ENCODE data around the gene CRIM1.

CRIM1 gene

GRCh38 chr2:36421379-36421778 is 65.8 kb downstream of the CRIM1 start:
- no peaks in the 10 kb centered on the region for H3K27me3 ChIP-seq (ENCODE audit: control insufficient read depth, insufficient read depth, low read length)
- no peak overlapping the region for H3K9ac ChIP-seq (ENCODE audit: low read length)
- peaks cover 10% of the 10 kb centered on the region for H3K4me1 ChIP-seq (ENCODE audit: control insufficient read depth, insufficient read depth, low read length)
- no peaks in the 10 kb centered on the region for H3K9me3 ChIP-seq (ENCODE audit: control insufficient read depth, low read length)
- H3K36me3 ChIP-seq (ENCODE audit: control insufficient read depth, insufficient read depth, low read length), result no peaks in the 10 kb centered on the region
- H3K4me3 ChIP-seq (ENCODE audit: low read length), result no peak overlapping the region

GRCh38 chr2:36423172-36423571 is 67.6 kb downstream of the CRIM1 start:
- H3K9me3 ChIP-seq (ENCODE audit: control insufficient read depth, low read length), result no peaks in the 10 kb centered on the region
- H3K27me3 ChIP-seq (ENCODE audit: control insufficient read depth, insufficient read depth, low read length), result no peaks in the 10 kb centered on the region
- H3K9ac ChIP-seq (ENCODE audit: low read length), result no peak overlapping the region
- no peaks in the 10 kb centered on the region for H3K4me1 ChIP-seq (ENCODE audit: control insufficient read depth, insufficient read depth, low read length)
- H3K4me3 ChIP-seq (ENCODE audit: low read length), result no peak overlapping the region
- H3K36me3 ChIP-seq (ENCODE audit: control insufficient read depth, insufficient read depth, low read length), result no peaks in the 10 kb centered on the region

DNA sequence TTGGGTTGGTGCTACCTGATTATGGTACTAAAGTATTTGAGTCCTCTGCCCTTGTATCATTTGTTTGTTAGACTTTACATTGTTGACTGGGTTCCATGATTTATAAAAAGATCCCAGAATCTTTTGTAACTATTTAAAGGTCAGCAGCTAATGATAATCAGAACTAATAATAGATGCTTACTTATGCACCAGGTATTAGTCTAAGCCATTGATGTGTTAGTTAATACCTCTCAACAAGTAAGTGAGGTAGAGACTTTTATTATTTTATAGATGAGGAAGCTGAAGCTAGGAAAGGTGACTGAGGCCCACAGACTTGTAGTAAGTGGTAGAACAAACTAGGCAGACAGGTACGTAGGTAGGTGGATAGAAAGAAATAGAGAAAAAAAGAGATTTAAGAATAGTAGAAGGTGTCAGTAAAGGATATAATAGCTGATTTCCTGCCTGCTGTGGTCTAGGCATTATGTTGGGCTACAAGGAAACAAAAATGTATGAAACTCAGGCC is 68.1 kb downstream of the CRIM1 start:
- Histone ChIP-seq H3K36me3 (ENCODE audit: control insufficient read depth, insufficient read depth, low read length) (no peaks in the 10 kb centered on the region), H3K4me1 (ENCODE audit: control insufficient read depth, insufficient read depth, low read length) (no peaks in the 10 kb centered on the region), H3K27me3 (ENCODE audit: control insufficient read depth, insufficient read depth, low read length) (no peaks in the 10 kb centered on the region), H3K9ac (ENCODE audit: low read length) (no peak overlapping the region), H3K4me3 (ENCODE audit: low read length) (no peak overlapping the region), H3K9me3 (ENCODE audit: control insufficient read depth, low read length) (no peaks in the 10 kb centered on the region)

GRCh38 chr2:36425608-36426355 is 70.2 kb downstream of the CRIM1 start:
- Histone ChIP-seq H3K4me1 (ENCODE audit: control insufficient read depth, insufficient read depth, low read length) (no peaks in the 10 kb centered on the region), H3K9ac (ENCODE audit: low read length) (no peak overlapping the region), H3K36me3 (ENCODE audit: control insufficient read depth, insufficient read depth, low read length) (no peaks in the 10 kb centered on the region), H3K27me3 (ENCODE audit: control insufficient read depth, insufficient read depth, low read length) (no peaks in the 10 kb centered on the region), H3K4me3 (ENCODE audit: low read length) (no peak overlapping the region), H3K9me3 (ENCODE audit: control insufficient read depth, low read length) (no peaks in the 10 kb centered on the region)

- Histone ChIP-seq H3K9ac (ENCODE audit: low read length) (no peak overlapping the region), H3K4me3 (ENCODE audit: low read length) (no peak overlapping the region), H3K27me3 (ENCODE audit: control insufficient read depth, insufficient read depth, low read length) (no peaks in the 10 kb centered on the region), H3K36me3 (ENCODE audit: control insufficient read depth, insufficient read depth, low read length) (no peaks in the 10 kb centered on the region), H3K4me1 (ENCODE audit: control insufficient read depth, insufficient read depth, low read length) (no peaks in the 10 kb centered on the region), H3K9me3 (ENCODE audit: control insufficient read depth, low read length) (no peaks in the 10 kb centered on the region)
These were observed 72.2 kb downstream of the CRIM1 start for GRCh38 chr2:36427790-36428243.

DNA sequence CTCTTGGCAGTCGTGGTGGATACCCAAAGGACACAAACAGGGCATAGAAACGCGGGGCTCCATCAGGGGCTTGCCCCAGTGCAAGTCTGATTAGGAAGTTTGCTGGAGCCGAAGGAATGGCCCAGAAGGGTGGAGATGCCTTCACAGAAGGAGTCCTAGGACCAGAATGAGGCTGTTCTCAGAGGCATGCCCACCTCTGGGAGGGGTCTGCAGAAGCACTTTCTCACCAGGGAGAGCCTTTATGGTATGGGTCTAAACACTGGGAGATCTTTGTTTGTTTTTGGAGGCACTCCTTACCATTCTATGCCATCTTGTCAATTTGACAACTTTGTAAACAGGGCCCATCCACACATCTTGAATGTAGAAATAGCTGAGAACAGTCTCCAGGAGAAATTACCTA is 75.0 kb downstream of the CRIM1 start:
- Histone ChIP-seq H3K4me1 (ENCODE audit: control insufficient read depth, insufficient read depth, low read length) (peaks cover 5% of the 10 kb centered on the region), H3K4me3 (ENCODE audit: low read length) (no peak overlapping the region), H3K9ac (ENCODE audit: low read length) (no peak overlapping the region)

GRCh38 chr2:36432479-36432878 is 76.9 kb downstream of the CRIM1 start:
- Histone ChIP-seq H3K36me3 (ENCODE audit: control insufficient read depth, insufficient read depth, low read length) (no peaks in the 10 kb centered on the region), H3K4me1 (ENCODE audit: control insufficient read depth, insufficient read depth, low read length) (peaks cover 5% of the 10 kb centered on the region), H3K4me3 (ENCODE audit: low read length) (no peak overlapping the region), H3K9ac (ENCODE audit: low read length) (no peak overlapping the region), H3K9me3 (ENCODE audit: control insufficient read depth, low read length) (no peaks in the 10 kb centered on the region), H3K27me3 (ENCODE audit: control insufficient read depth, insufficient read depth, low read length) (no peaks in the 10 kb centered on the region)

More for the DNA sequence above, 75.0 kb downstream of the CRIM1 start:
- H3K27me3 ChIP-seq (ENCODE audit: control insufficient read depth, insufficient read depth, low read length), result no peaks in the 10 kb centered on the region
- H3K9me3 ChIP-seq (ENCODE audit: control insufficient read depth, low read length), result no peaks in the 10 kb centered on the region
- H3K36me3 ChIP-seq (ENCODE audit: control insufficient read depth, insufficient read depth, low read length), result no peaks in the 10 kb centered on the region

DNA sequence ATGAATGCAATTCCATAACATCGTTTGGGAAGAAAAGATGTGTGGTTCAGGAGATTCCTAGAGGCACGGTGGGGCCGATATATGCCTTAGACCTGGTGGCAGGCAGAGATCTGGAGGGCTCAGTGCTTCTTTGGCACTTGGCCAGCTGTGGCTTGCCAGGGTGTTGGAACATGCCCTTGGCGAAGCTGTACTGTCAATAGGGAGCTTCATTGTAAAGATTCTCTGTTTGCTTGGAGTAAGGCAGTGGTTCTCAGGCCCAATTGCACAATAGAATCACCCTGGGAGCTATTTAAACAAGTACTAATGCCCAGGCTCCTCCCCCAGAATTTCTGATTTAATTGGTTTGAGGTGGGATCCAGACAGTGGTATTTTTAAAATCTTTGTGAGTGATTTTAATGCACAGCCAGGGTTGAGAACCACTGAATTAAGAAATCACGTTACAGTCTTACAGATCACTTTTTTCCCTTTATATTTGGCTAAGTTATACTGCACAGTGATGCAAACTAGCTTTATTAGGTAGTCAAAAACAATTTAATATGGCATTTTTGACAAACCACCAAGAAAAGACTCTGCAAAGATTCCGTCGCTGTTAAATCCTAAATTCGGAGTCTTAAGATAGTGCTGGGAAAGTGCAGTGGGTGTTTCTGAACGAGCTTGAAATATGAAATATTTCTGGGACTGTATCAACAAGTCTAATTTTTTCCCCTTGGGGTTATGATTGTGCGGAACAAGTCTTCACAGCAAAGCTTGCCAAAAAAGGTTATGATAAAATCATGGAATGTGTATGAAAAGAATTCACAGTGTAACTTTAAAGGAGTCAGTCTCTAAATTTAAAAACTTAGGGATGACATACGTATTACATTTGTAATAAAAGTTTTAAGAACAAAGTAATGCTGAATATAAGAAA is 78.0 kb downstream of the CRIM1 start:
- H3K4me1 ChIP-seq (ENCODE audit: control insufficient read depth, insufficient read depth, low read length), result peaks cover 5% of the 10 kb centered on the region
- H3K9me3 ChIP-seq (ENCODE audit: control insufficient read depth, low read length), result no peaks in the 10 kb centered on the region
- H3K36me3 ChIP-seq (ENCODE audit: control insufficient read depth, insufficient read depth, low read length), result no peaks in the 10 kb centered on the region
- no peak overlapping the region for H3K4me3 ChIP-seq (ENCODE audit: low read length)
- no peak overlapping the region for H3K9ac ChIP-seq (ENCODE audit: low read length)
- H3K27me3 ChIP-seq (ENCODE audit: control insufficient read depth, insufficient read depth, low read length), result no peaks in the 10 kb centered on the region

DNA sequence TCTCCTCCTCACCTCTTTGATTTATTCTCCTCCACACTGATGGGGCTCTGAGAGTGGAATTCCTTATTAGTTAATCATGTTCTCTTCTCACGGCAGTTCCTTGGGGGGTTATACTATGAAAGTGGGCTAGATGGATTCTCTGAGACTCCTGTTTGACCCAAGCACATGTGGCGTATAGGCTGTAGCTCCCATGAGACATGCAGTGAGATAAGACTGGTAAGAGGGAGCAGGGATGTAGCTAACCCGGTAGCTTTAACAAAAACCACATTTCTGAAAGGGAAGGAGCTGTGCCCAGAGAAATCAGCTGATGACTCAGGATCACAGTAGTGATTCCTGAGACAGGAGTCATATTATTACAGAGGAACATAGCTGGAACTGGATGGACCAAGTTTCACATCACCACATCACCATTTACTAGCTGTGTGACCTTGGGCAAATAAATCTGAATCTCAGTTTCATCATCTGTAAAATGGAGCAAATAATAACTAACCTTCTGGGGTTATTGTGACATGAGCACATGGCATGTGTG is 82.9 kb downstream of the CRIM1 start:
- H3K9me3 ChIP-seq (ENCODE audit: control insufficient read depth, low read length), result no peaks in the 10 kb centered on the region
- no peak overlapping the region for H3K4me3 ChIP-seq (ENCODE audit: low read length)
- no peak overlapping the region for H3K9ac ChIP-seq (ENCODE audit: low read length)
- H3K27me3 ChIP-seq (ENCODE audit: control insufficient read depth, insufficient read depth, low read length), result no peaks in the 10 kb centered on the region
- H3K4me1 ChIP-seq (ENCODE audit: control insufficient read depth, insufficient read depth, low read length), result no peaks in the 10 kb centered on the region
- H3K36me3 ChIP-seq (ENCODE audit: control insufficient read depth, insufficient read depth, low read length), result no peaks in the 10 kb centered on the region

- Histone ChIP-seq H3K9me3 (ENCODE audit: control insufficient read depth, low read length) (no peaks in the 10 kb centered on the region), H3K4me1 (ENCODE audit: control insufficient read depth, insufficient read depth, low read length) (no peaks in the 10 kb centered on the region)
These were observed 83.5 kb downstream of the CRIM1 start for GRCh38 chr2:36439084-36439483.

GRCh38 chr2:36441065-36441625 is 85.6 kb downstream of the CRIM1 start:
- no peaks in the 10 kb centered on the region for H3K36me3 ChIP-seq (ENCODE audit: control insufficient read depth, insufficient read depth, low read length)

More at GRCh38 chr2:36439084-36439483, 83.5 kb downstream of the CRIM1 start:
- Histone ChIP-seq H3K9ac (ENCODE audit: low read length) (no peak overlapping the region), H3K27me3 (ENCODE audit: control insufficient read depth, insufficient read depth, low read length) (no peaks in the 10 kb centered on the region), H3K4me3 (ENCODE audit: low read length) (no peak overlapping the region), H3K36me3 (ENCODE audit: control insufficient read depth, insufficient read depth, low read length) (no peaks in the 10 kb centered on the region)

More at GRCh38 chr2:36441065-36441625, 85.6 kb downstream of the CRIM1 start:
- H3K4me1 ChIP-seq (ENCODE audit: control insufficient read depth, insufficient read depth, low read length), result no peaks in the 10 kb centered on the region
- no peaks in the 10 kb centered on the region for H3K27me3 ChIP-seq (ENCODE audit: control insufficient read depth, insufficient read depth, low read length)
- no peaks in the 10 kb centered on the region for H3K9me3 ChIP-seq (ENCODE audit: control insufficient read depth, low read length)
- H3K9ac ChIP-seq (ENCODE audit: low read length), result no peak overlapping the region
- no peak overlapping the region for H3K4me3 ChIP-seq (ENCODE audit: low read length)
